NCI-H1417 (cell line): ENCODE data around the gene ADGRG6.

Source experiments
- DNase-seq, 3 experiments: peaks; one replicate each; lab custom pipeline; 2025; lab: John Stamatoyannopoulos, UW

Gene ADGRG6

GRCh38 chr6:142291512-142291911 is 10.3 kb upstream of the ADGRG6 start:
- no peak for DNase-seq

- no peak for DNase-seq
Measured at GRCh38 chr6:142292166-142292924, 9.5 kb upstream of the ADGRG6 start.

GRCh38 chr6:142293121-142293520 is 8.7 kb upstream of the ADGRG6 start:
- no peak for DNase-seq

- DNase-seq, result no peak
Measured at GRCh38 chr6:142294679-142295078, 7.1 kb upstream of the ADGRG6 start.

GRCh38 chr6:142296975-142297604 is 4.7 kb upstream of the ADGRG6 start:
- no peak for DNase-seq

- DNase-seq, result no peak
Measured at GRCh38 chr6:142297605-142297995, 4.2 kb upstream of the ADGRG6 start.

- DNase-seq, result no peak
Measured at GRCh38 chr6:142297996-142298753, 3.6 kb upstream of the ADGRG6 start.

GRCh38 chr6:142300302-142300701 is 1.5 kb upstream of the ADGRG6 start:
- DNase-seq, result no peak

GRCh38 chr6:142300758-142301650 is 803 bp upstream of the ADGRG6 start:
- peak in 2 of 3 experiments; percentile 35 to 49 for DNase-seq

GRCh38 chr6:142302421-142303175 is 791 bp downstream of the ADGRG6 start:
- no peak for DNase-seq

GRCh38 chr6:142303176-142303533 is 1.3 kb downstream of the ADGRG6 start:
- no peak for DNase-seq

GRCh38 chr6:142304241-142304640 is 2.4 kb downstream of the ADGRG6 start:
- no peak for DNase-seq

- DNase-seq, result peak in 1 of 3 experiments; percentile 16
Measured at GRCh38 chr6:142306736-142307135, 4.9 kb downstream of the ADGRG6 start.

- DNase-seq, result peak in 1 of 3 experiments; percentile 48
Measured at GRCh38 chr6:142307963-142308748, 6.3 kb downstream of the ADGRG6 start.

- DNase-seq, result no peak
Measured at GRCh38 chr6:142309426-142309825, 7.6 kb downstream of the ADGRG6 start.

- DNase-seq, result peak in 1 of 3 experiments; percentile 24
Measured at GRCh38 chr6:142313284-142313683, 11.5 kb downstream of the ADGRG6 start.

GRCh38 chr6:142316791-142317368 is 15.1 kb downstream of the ADGRG6 start:
- DNase-seq, result no peak

GRCh38 chr6:142318714-142319113 is 16.9 kb downstream of the ADGRG6 start:
- peak in 1 of 3 experiments; percentile 36 for DNase-seq

GRCh38 chr6:142320366-142320765 is 18.6 kb downstream of the ADGRG6 start:
- no peak for DNase-seq

GRCh38 chr6:142321451-142321850 is 19.6 kb downstream of the ADGRG6 start:
- no peak for DNase-seq
